ENCODE data around the gene C19orf85.

DNA sequence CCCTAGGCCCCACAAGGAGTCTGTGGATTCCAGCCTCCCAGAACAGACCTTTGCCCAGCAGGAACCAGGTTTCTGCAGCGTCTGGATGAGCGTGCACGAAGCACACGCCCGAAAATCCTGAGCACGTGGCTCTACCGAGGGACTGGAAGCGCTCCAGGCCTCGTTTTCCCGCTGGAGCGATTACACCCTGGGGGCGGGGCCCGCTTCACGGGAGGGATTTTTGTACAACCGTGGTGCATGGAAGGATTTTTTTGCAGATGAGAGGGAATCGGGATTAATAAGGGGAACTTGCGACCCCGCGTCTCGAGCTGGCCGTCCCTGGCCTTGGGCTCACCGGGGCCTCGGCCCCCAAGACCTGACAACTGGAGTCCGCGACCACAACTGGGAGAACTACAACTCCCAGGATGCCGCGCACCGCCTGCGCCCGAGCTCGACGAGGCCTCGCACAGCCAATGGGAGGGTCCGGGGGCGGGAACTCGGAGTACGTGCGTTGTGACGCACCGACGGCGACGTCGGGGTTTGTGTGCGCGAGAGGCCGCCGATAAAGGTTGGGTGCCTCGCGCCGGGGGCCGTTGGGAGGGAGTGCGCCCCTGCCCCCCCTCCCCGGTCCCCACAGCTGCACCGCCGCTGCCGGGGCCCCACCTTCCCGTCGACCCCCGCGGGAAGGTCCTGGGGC, 11.7 kb upstream of the C19orf85 start, which contains the start of gene ZNF628:
- no peak for TF ChIP-seq CTCF (IDR thresholded peaks at IDR 0.05)
- TF ChIP-seq POLR2A (IDR thresholded peaks at IDR 0.05) = no peak
